Endothelial cell of umbilical vein (primary cell): Measurements from ENCODE around the gene RHAG. TPM values are rescaled to one million over a fixed set of nuclear protein-coding genes. Genes with fewer than 3 reads are reported as not detected.
"Not testable (repeated sequence)": the region's sequence is repeated elsewhere in the genome, so short reads cannot be mapped to it uniquely, and the experiment has no call there.

Experiments
- BruUV-seq: library from RNA; stranded (reverse); fragments of 400-500 nt; replicated peaks from 2 replicates; lab custom pipeline; 2021; lab: Mats Ljungman, UMichigan
- CTCF ChIA-PET: fragments of 300-600, 350-600 bp; sonication (Branson Sonifier 250); formaldehyde crosslinking; loops from one replicate; lab custom pipeline; 2021; ENCODE audit warnings: antibody characterized with exemption, inconsistent platforms; lab: Charles Lee
- POLR2A ChIA-PET: fragments of 300-600, 350-600 bp; sonication (Branson Sonifier 250); formaldehyde crosslinking; loops from one replicate; lab custom pipeline; 2021; ENCODE audit warnings: antibody characterized with exemption, inconsistent platforms; lab: Charles Lee
- DNase-seq: peaks from one replicate; pipeline ENCODE4 v3.0.0-alpha.2; 2011; ENCODE audit warnings: low read depth, low spot score
- FAIRE-seq: peaks from 2 replicates; lab custom pipeline; 2011; peaks lifted over from hg19 to GRCh38; lab: Jason Lieb, UNC
- H2AFZ ChIP-seq: 2 replicates; pipeline ENCODE4 v1.6.0; 2012; ENCODE audit warnings: low read depth, low read length, control low read depth, inconsistent platforms
- H3K27ac ChIP-seq: 2 replicates; pipeline ENCODE4 v1.5.1; 2011; ENCODE audit warnings: low read depth, mild to moderate bottlenecking, control low read depth, low read length, moderate library complexity; ENCODE audit not compliant: insufficient read depth
- H3K27me3 ChIP-seq, 2 experiments: 2 replicates each; pipeline versions ENCODE4 v1.6.0 to v1.6.1; 2011; ENCODE audit warnings: low read length in 2 of 2, mixed read lengths in 1 of 2; ENCODE audit not compliant: control insufficient read depth in 2 of 2, insufficient read depth in 2 of 2
- H3K36me3 ChIP-seq, 2 experiments: 2 replicates in 1 of 2; 3 replicates in 1 of 2; pipeline ENCODE4 v1.5.1; 2011; ENCODE audit warnings: low read length in 2 of 2, mild to moderate bottlenecking in 1 of 2, moderate library complexity in 1 of 2; ENCODE audit not compliant: control insufficient read depth in 2 of 2, insufficient read depth in 2 of 2; ENCODE audit errors: extremely low read depth in 1 of 2
- H3K4me1 ChIP-seq: 3 replicates; pipeline ENCODE4 v1.5.1; 2011; ENCODE audit warnings: mild to moderate bottlenecking, low read length; ENCODE audit not compliant: control insufficient read depth, insufficient read depth; ENCODE audit errors: extremely low read depth
- H3K4me2 ChIP-seq: 2 replicates; pipeline ENCODE4 v1.6.1; 2011; ENCODE audit warnings: low read length, control low read depth, mixed read lengths; ENCODE audit not compliant: insufficient read depth
- H3K4me3 ChIP-seq, 3 experiments: fragments of 200-600 bp in 1 of 3; sonication (generic), shearing (Covaris generic) in 1 of 3; replicated peaks in 1 of 3; 2 replicates each; pipeline ENCODE4 v1.5.1; 2011 to 2016; ENCODE audit warnings: control low read depth in 3 of 3, low read length in 3 of 3, mild to moderate bottlenecking in 2 of 3, inconsistent platforms in 1 of 3, low read depth in 1 of 3, moderate library complexity in 1 of 3; ENCODE audit not compliant: insufficient read depth in 1 of 3
- H3K79me2 ChIP-seq: 2 replicates; pipeline ENCODE4 v1.6.0; 2012; ENCODE audit warnings: low read length, inconsistent platforms; ENCODE audit not compliant: control insufficient read depth, insufficient read depth
- H3K9ac ChIP-seq: replicated peaks from 2 replicates; pipeline ENCODE3; 2011; ENCODE audit warnings: low read length, control low read depth; ENCODE audit not compliant: insufficient read depth; ENCODE audit errors: extremely low read depth
- H3K9me1 ChIP-seq: replicated peaks from 3 replicates; pipeline ENCODE4 v1.6.0; 2011; ENCODE audit warnings: mild to moderate bottlenecking, low read length; ENCODE audit not compliant: control insufficient read depth, insufficient read depth; ENCODE audit errors: extremely low read depth
- H3K9me3 ChIP-seq: replicated peaks from 2 replicates; pipeline ENCODE4 v1.5.1; 2012; ENCODE audit warnings: low read length, inconsistent platforms; ENCODE audit not compliant: control insufficient read depth, insufficient read depth
- H4K20me1 ChIP-seq: replicated peaks from 2 replicates; pipeline ENCODE3; 2011; ENCODE audit warnings: mild to moderate bottlenecking, low read length; ENCODE audit not compliant: control insufficient read depth, insufficient read depth; ENCODE audit errors: extremely low read depth
- GATA2 ChIP-seq: IDR thresholded peaks from 2 replicates; pipeline ENCODE4 v1.7.0; 2011; ENCODE audit warnings: low read depth, mild to moderate bottlenecking, moderate library complexity, mixed read lengths, low read length; ENCODE audit not compliant: insufficient read length, insufficient read depth
- JUN ChIP-seq: IDR thresholded peaks from 2 replicates; pipeline ENCODE4 v1.6.1; 2011; ENCODE audit warnings: borderline replicate concordance, low read depth; ENCODE audit not compliant: insufficient read length, insufficient read depth
- MYC ChIP-seq: IDR thresholded peaks from one replicate; pipeline ENCODE4 v1.6.1; 2011; ENCODE audit warnings: mild to moderate bottlenecking, low read depth, low read length
- POLR2A ChIP-seq: IDR thresholded peaks from 2 replicates; pipeline ENCODE4 v1.6.1; 2012; ENCODE audit warnings: low read depth, mild to moderate bottlenecking, control low read depth, low read length
- POLR2AphosphoS5 ChIP-seq: IDR thresholded peaks from 2 replicates; pipeline ENCODE4 v1.6.1; 2012; ENCODE audit warnings: low read depth, mild to moderate bottlenecking, control low read depth, low read length, moderate library complexity; ENCODE audit not compliant: insufficient read depth
- dilution Hi-C: fragments of 300-500 bp; cut with MboI; formaldehyde crosslinking; loops from one replicate; pipeline ENCODE4 v1.15.0; 2019; ENCODE audit warnings: low sequenced_read_pairs; ENCODE audit not compliant: extremely low pct_ligation_motif_present
- intact Hi-C: fragments of 100-400 bp; cut with micrococcal nuclease; formaldehyde crosslinking; loops from one replicate; pipeline ENCODE4 v1.10.0; 2022
- polyA plus RNA-seq, 4 experiments: library from polyadenylated mRNA; depleted of rRNA in 3 of 4; stranded (reverse) in 3 of 4; unstranded in 1 of 4; fragments of >200 nt; gene quantifications; 2 replicates each; pipeline versions ENCODE4 v1.2.1 to v1.2.3, GENCODE V29; 2011 to 2012; ENCODE audit warnings: missing spikeins in 1 of 4
- total RNA-seq: library from RNA; stranded (reverse); gene quantifications from 2 replicates; pipeline ENCODE4 v1.2.3, GENCODE V29; 2021

RHAG gene
- total and polyA plus RNA-seq, 2 donors (not counting 3 experiments of a cell fraction or from before 2014, with no cell fraction given), result not detected

- FAIRE-seq (no peak), DNase-seq (no peak)
- intact Hi-C loops, result no loop called here
- Histone ChIP-seq H3K4me2 (no peak overlapping the region), H3K36me3 (no peaks in the 10 kb centered on the region), H2AFZ (no peak overlapping the region), H3K4me1 (no peaks in the 10 kb centered on the region), H3K27me3 (no peaks in the 10 kb centered on the region), H4K20me1 (no peaks in the 10 kb centered on the region), H3K79me2 (no peaks in the 10 kb centered on the region), H3K9ac (no peak overlapping the region), H3K9me3 (no peaks in the 10 kb centered on the region), H3K4me3 (no peak overlapping the region), H3K9me1 (no peaks in the 10 kb centered on the region), H3K27ac (no peak overlapping the region)
- BruUV-seq, result no TSS peak
- POLR2A ChIA-PET, result no interaction called here
- dilution Hi-C loops, result no loop called here
- TF ChIP-seq POLR2A (no peak), JUN (no peak), GATA2 (no peak)
- CTCF ChIA-PET, result no interaction called here
Observed at GRCh38 chr6:49666480-49666879, 29.8 kb upstream of the RHAG start.

- Histone ChIP-seq H3K4me1 (no peaks in the 10 kb centered on the region), H2AFZ (no peak overlapping the region), H3K79me2 (no peaks in the 10 kb centered on the region), H3K9ac (no peak overlapping the region), H3K27me3 (no peaks in the 10 kb centered on the region), H3K4me3 (no peak overlapping the region), H4K20me1 (no peaks in the 10 kb centered on the region), H3K9me1 (no peaks in the 10 kb centered on the region), H3K4me2 (no peak overlapping the region), H3K36me3 (no peaks in the 10 kb centered on the region), H3K27ac (no peak overlapping the region), H3K9me3 (no peaks in the 10 kb centered on the region)
- FAIRE-seq, result no peak
- intact Hi-C loops (no loop called here), dilution Hi-C loops (no loop called here)
- ChIA-PET CTCF (no interaction called here), POLR2A (no interaction called here)
- no peak for TF ChIP-seq MYC
- TF ChIP-seq POLR2AphosphoS5, result no peak
- no peak for DNase-seq
- BruUV-seq, result no TSS peak
Observed at GRCh38 chr6:49664817-49665216, 28.2 kb upstream of the RHAG start.

GRCh38 chr6:49664054-49664453 lies 27.4 kb upstream of the RHAG start:
- H3K4me3 ChIP-seq, H4K20me1 ChIP-seq, H3K36me3 ChIP-seq, H3K9me1 ChIP-seq, H3K27ac ChIP-seq, intact Hi-C loops, H3K27me3 ChIP-seq, H3K79me2 ChIP-seq, dilution Hi-C loops, H3K4me1 ChIP-seq, H3K9ac ChIP-seq, FAIRE-seq, CTCF ChIA-PET, H3K4me2 ChIP-seq, H2AFZ ChIP-seq, POLR2A ChIA-PET, DNase-seq, H3K9me3 ChIP-seq, BruUV-seq: not testable (repeated sequence)
